HG03432 (cell line): ENCODE measurements around the gene TTBK1.
"Not testable (repeated sequence)": the region's sequence is repeated elsewhere in the genome, so short reads cannot be mapped to it uniquely, and the experiment has no call there.

Experiments used
- ATAC-seq: cut with Tn5 transposase; IDR thresholded peaks from one replicate; pipeline ENCODE4 v1.9.1; 2021; ENCODE audit warnings: mild to moderate bottlenecking, moderate library complexity; ENCODE audit not compliant: unreplicated experiment

TTBK1 gene

GRCh38 chr6:43302126-43302525, 58.8 kb downstream of the TTBK1 start:
- ATAC-seq: no peak

- ATAC-seq: not testable (repeated sequence)
Observed at GRCh38 chr6:43303006-43303405, 59.7 kb downstream of the TTBK1 start.

- no peak for ATAC-seq
Observed at GRCh38 chr6:43303751-43304331, 60.6 kb downstream of the TTBK1 start.

- no peak for ATAC-seq
Observed at GRCh38 chr6:43304361-43304760, 61.1 kb downstream of the TTBK1 start.

GRCh38 chr6:43304882-43305281, 61.6 kb downstream of the TTBK1 start:
- no peak for ATAC-seq

- ATAC-seq: no peak
Observed at GRCh38 chr6:43306086-43306485, 62.8 kb downstream of the TTBK1 start.

GRCh38 chr6:43307451-43308100, 64.3 kb downstream of the TTBK1 start:
- no peak for ATAC-seq

GRCh38 chr6:43308101-43308989, 65.1 kb downstream of the TTBK1 start, which contains the start of gene CRIP3:
TSS of gene CRIP3 (minus strand) at chr6:43308826. CDS start at chr6:43308792, 34 bp downstream.
- ATAC-seq: peak; percentile 60

- no peak for ATAC-seq
Observed at GRCh38 chr6:43308990-43309477, 65.8 kb downstream of the TTBK1 start.

GRCh38 chr6:43310134-43310533, 66.9 kb downstream of the TTBK1 start:
- ATAC-seq: no peak

GRCh38 chr6:43310624-43311023, 67.3 kb downstream of the TTBK1 start:
- no peak for ATAC-seq

GRCh38 chr6:43311666-43312065, 68.4 kb downstream of the TTBK1 start:
- ATAC-seq: no peak

- no peak for ATAC-seq
Observed at GRCh38 chr6:43313813-43314212, 70.5 kb downstream of the TTBK1 start.

- no peak for ATAC-seq
Observed at GRCh38 chr6:43318011-43318410, 74.7 kb downstream of the TTBK1 start.

- no peak for ATAC-seq
Observed at GRCh38 chr6:43325876-43326275, 82.6 kb downstream of the TTBK1 start.

GRCh38 chr6:43328528-43328927, 85.2 kb downstream of the TTBK1 start:
- no peak for ATAC-seq

GRCh38 chr6:43331470-43331869, 88.2 kb downstream of the TTBK1 start:
- ATAC-seq: no peak

GRCh38 chr6:43331891-43332290, 88.6 kb downstream of the TTBK1 start:
- ATAC-seq: no peak

GRCh38 chr6:43334466-43335095, 91.3 kb downstream of the TTBK1 start:
- ATAC-seq: no peak

- ATAC-seq: no peak
Observed at GRCh38 chr6:43335469-43335868, 92.2 kb downstream of the TTBK1 start.

GRCh38 chr6:43336382-43336781, 93.1 kb downstream of the TTBK1 start:
- no peak for ATAC-seq
